RWPE2 (cell line): ENCODE measurements around the gene INO80.

Experiments used
- ATAC-seq: fragments of 200-7000 bp; cut with Tn5 transposase; 3 replicates; pipeline ENCODE4 v1.9.1; 2021; ENCODE audit warnings: low read depth
- DNase-seq: peaks from one replicate; pipeline ENCODE4 v3.0.0-alpha.2; 2020; ENCODE audit warnings: low spot score
- H3K27ac ChIP-seq: fragments of 450-650 bp; 2 replicates; pipeline ENCODE4 v1.5.1; 2017; ENCODE audit warnings: mild to moderate bottlenecking; ENCODE audit not compliant: poor library complexity, severe bottlenecking
- H3K27me3 ChIP-seq: fragments of 250-450 bp; sonication (Bioruptor Pico); 2 replicates; pipeline ENCODE4 v1.5.1; 2021; ENCODE audit warnings: mild to moderate bottlenecking, moderate library complexity; ENCODE audit not compliant: insufficient read depth, poor library complexity, severe bottlenecking
- H3K36me3 ChIP-seq: fragments of 250-450 bp; sonication (Bioruptor Pico); 2 replicates; pipeline ENCODE4 v1.5.1; 2020; ENCODE audit warnings: low read depth, mild to moderate bottlenecking, moderate library complexity
- H3K4me1 ChIP-seq: fragments of 250-450 bp; sonication (Bioruptor Pico); 2 replicates; pipeline ENCODE4 v1.5.1; 2021; ENCODE audit warnings: mild to moderate bottlenecking, moderate library complexity; ENCODE audit not compliant: insufficient read depth, poor library complexity, severe bottlenecking
- H3K4me3 ChIP-seq: fragments of 250-450 bp; sonication (Bioruptor Pico); 2 replicates; pipeline ENCODE4 v1.5.1; 2021; ENCODE audit warnings: mild to moderate bottlenecking, moderate library complexity; ENCODE audit not compliant: severe bottlenecking
- H3K9me3 ChIP-seq: fragments of 250-450 bp; sonication (Bioruptor Pico); 2 replicates; pipeline ENCODE4 v1.5.1; 2021; ENCODE audit warnings: mild to moderate bottlenecking, moderate library complexity; ENCODE audit not compliant: severe bottlenecking
- CTCF ChIP-seq: fragments of 450-650 bp; IDR thresholded peaks from one replicate; pipeline ENCODE4 v1.5.1; 2017; ENCODE audit warnings: mild to moderate bottlenecking, moderate library complexity; ENCODE audit not compliant: poor library complexity, severe bottlenecking

INO80 gene

GRCh38 chr15:40952301-40952900 lies 163.7 kb downstream of the INO80 start:
- H3K27ac ChIP-seq, result peak overlapping the region; percentile 28
- no peak for TF ChIP-seq CTCF
- ATAC-seq, result no peak

GRCh38 chr15:40951764-40952163 lies 164.3 kb downstream of the INO80 start:
- no peak for DNase-seq
- Histone ChIP-seq H3K27ac (no peak overlapping the region), H3K4me1 (peaks cover 7% of the 10 kb centered on the region), H3K36me3 (peaks cover 29% of the 10 kb centered on the region), H3K4me3 (no peak overlapping the region), H3K27me3 (no peaks in the 10 kb centered on the region), H3K9me3 (no peaks in the 10 kb centered on the region)
- no peak for ATAC-seq
- no peak for TF ChIP-seq CTCF

More at GRCh38 chr15:40952301-40952900, 163.7 kb downstream of the INO80 start:
- peak overlapping the region; percentile 75 for H3K4me3 ChIP-seq
- peaks cover 7% of the 10 kb centered on the region for H3K4me1 ChIP-seq
- peaks cover 33% of the 10 kb centered on the region for H3K36me3 ChIP-seq
- H3K27me3 ChIP-seq, result no peaks in the 10 kb centered on the region
- DNase-seq, result no peak
- H3K9me3 ChIP-seq, result no peaks in the 10 kb centered on the region

- Histone ChIP-seq H3K27me3 (no peaks in the 10 kb centered on the region), H3K4me1 (peaks cover 7% of the 10 kb centered on the region)
- ATAC-seq, result no peak
Measured at GRCh38 chr15:40949756-40950207, 166.3 kb downstream of the INO80 start.

GRCh38 chr15:40948706-40949473 lies 167.2 kb downstream of the INO80 start:
- TF ChIP-seq CTCF, result no peak
- ATAC-seq, result no peak

More at GRCh38 chr15:40949756-40950207, 166.3 kb downstream of the INO80 start:
- no peak for TF ChIP-seq CTCF
- Histone ChIP-seq H3K36me3 (peaks cover 9% of the 10 kb centered on the region), H3K9me3 (no peaks in the 10 kb centered on the region), H3K4me3 (no peak overlapping the region), H3K27ac (no peak overlapping the region)
- DNase-seq, result no peak

More at GRCh38 chr15:40948706-40949473, 167.2 kb downstream of the INO80 start:
- no peaks in the 10 kb centered on the region for H3K9me3 ChIP-seq
- H3K4me3 ChIP-seq, result no peak overlapping the region
- H3K4me1 ChIP-seq, result peaks cover 7% of the 10 kb centered on the region
- DNase-seq, result no peak
- no peak overlapping the region for H3K27ac ChIP-seq
- no peaks in the 10 kb centered on the region for H3K27me3 ChIP-seq
- peaks cover under 1% of the 10 kb centered on the region; the same call in 1 of the 2 replicates for H3K36me3 ChIP-seq
